ENCODE measurements around the gene PIGN. TPM values are rescaled to one million over a fixed set of nuclear protein-coding genes. Genes with fewer than 3 reads are reported as not detected.

Gene PIGN
- total and polyA plus RNA-seq, 2 donors from 2014 or later, result 4.5 to 30.5 TPM

DNA sequence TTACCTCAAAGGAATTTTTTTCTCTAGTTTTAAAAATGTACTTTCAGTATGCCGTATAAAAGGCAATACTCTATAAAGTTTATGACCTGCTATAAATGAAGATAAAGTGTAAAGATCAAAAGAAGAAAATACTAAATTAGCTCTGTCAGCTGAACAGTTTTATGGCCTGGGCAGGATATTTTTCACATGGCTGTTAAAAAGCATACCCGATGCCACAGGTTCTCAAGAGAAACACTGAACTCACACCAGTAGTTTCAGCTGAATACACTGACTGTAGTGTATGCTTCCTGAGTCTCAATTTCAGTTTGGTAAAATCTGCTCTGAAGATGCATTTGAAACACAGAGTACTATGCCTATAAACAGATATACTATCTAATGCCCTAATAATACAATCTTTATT lies 126.0 kb downstream of the PIGN start:
- intact Hi-C loops (cut with DNase I), result no loop called here
- Histone ChIP-seq H3K9ac (ENCODE audit: low read length in 3 of 3) (no peak overlapping the region), H3K27ac (ENCODE audit: low read depth in 2 of 2, low read length in 2 of 2) (no peak overlapping the region), H3K4me1 (ENCODE audit: control insufficient read depth in 2 of 3, insufficient read depth in 2 of 3, low read depth in 1 of 3, low read length in 3 of 3) (peaks cover 0 to 3% (median 0%) of the 10 kb centered on the region in 3 donors), H3K9me3 (ENCODE audit: control insufficient read depth in 2 of 3, insufficient read depth in 1 of 3, low read length in 3 of 3) (no peaks in the 10 kb centered on the region), H3K36me3 (ENCODE audit: control insufficient read depth in 2 of 3, insufficient read depth in 3 of 3, low read length in 3 of 3) (no peaks in the 10 kb centered on the region), H3K27me3 (ENCODE audit: control insufficient read depth, insufficient read depth, low read length) (no peaks in the 10 kb centered on the region), H3K4me3 (ENCODE audit: low read length in 3 of 3) (no peak overlapping the region)
- FAIRE-seq (no peak), DNase-seq (peak in 2 of 5 donors; percentile 53 to 68)
- TF ChIP-seq CTCF (IDR thresholded peaks at IDR 0.05; ENCODE audit: borderline replicate concordance, extremely low read depth, insufficient read depth), result no peak

- no peak for TF ChIP-seq CTCF (IDR thresholded peaks at IDR 0.05; ENCODE audit: borderline replicate concordance, extremely low read depth, insufficient read depth)
- no peak for FAIRE-seq
- H3K4me1 ChIP-seq (ENCODE audit: control insufficient read depth in 2 of 3, insufficient read depth in 2 of 3, low read depth in 1 of 3, low read length in 3 of 3), result no peaks in the 10 kb centered on the region
- no peak overlapping the region for H3K9ac ChIP-seq (ENCODE audit: low read length in 3 of 3)
- H3K4me3 ChIP-seq (ENCODE audit: low read length in 3 of 3), result no peak overlapping the region
- no peaks in the 10 kb centered on the region for H3K27me3 ChIP-seq (ENCODE audit: control insufficient read depth, insufficient read depth, low read length)
- no peaks in the 10 kb centered on the region for H3K36me3 ChIP-seq (ENCODE audit: control insufficient read depth in 2 of 3, insufficient read depth in 3 of 3, low read length in 3 of 3)
- intact Hi-C loops (cut with DNase I), result no loop called here
- no peak overlapping the region for H3K27ac ChIP-seq (ENCODE audit: low read depth in 2 of 2, low read length in 2 of 2)
- no peaks in the 10 kb centered on the region for H3K9me3 ChIP-seq (ENCODE audit: control insufficient read depth in 2 of 3, insufficient read depth in 1 of 3, low read length in 3 of 3)
- DNase-seq, result no peak
These were observed 131.8 kb downstream of the PIGN start for GRCh38 chr18:62054929-62055498.

DNA sequence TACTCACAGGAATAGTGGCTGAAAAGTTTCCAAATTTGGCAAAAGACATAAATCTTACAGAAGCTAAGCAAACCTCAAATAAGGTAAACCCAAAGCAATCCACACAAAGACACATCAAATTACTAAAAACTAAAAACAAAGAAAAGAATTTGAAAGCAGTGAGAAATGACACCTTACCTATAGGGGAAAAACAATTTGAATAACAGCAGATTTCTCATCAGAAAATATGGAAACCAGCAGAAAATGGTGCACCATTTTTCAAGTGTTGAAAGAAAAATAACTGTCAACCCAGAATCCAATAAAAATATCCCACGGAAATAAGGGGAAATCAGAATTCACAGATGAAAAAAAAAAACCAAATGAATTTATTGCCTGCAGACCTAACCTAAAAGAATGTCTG lies 138.6 kb downstream of the PIGN start:
- H3K36me3 ChIP-seq (ENCODE audit: control insufficient read depth in 2 of 3, insufficient read depth in 3 of 3, low read length in 3 of 3), result no peaks in the 10 kb centered on the region
- TF ChIP-seq CTCF (IDR thresholded peaks at IDR 0.05; ENCODE audit: borderline replicate concordance, extremely low read depth, insufficient read depth), result no peak
- H3K9ac ChIP-seq (ENCODE audit: low read length in 3 of 3), result no peak overlapping the region
- DNase-seq (no peak), FAIRE-seq (no peak)
- H3K9me3 ChIP-seq (ENCODE audit: control insufficient read depth in 2 of 3, insufficient read depth in 1 of 3, low read length in 3 of 3), result peaks cover 0 to 4% (median 0%) of the 10 kb centered on the region in 3 donors
- H3K27ac ChIP-seq (ENCODE audit: low read depth in 2 of 2, low read length in 2 of 2), result no peak overlapping the region
- intact Hi-C loops (cut with DNase I), result no loop called here
- H3K4me3 ChIP-seq (ENCODE audit: low read length in 3 of 3), result no peak overlapping the region
- H3K4me1 ChIP-seq (ENCODE audit: control insufficient read depth in 2 of 3, insufficient read depth in 2 of 3, low read depth in 1 of 3, low read length in 3 of 3), result no peaks in the 10 kb centered on the region
- no peaks in the 10 kb centered on the region for H3K27me3 ChIP-seq (ENCODE audit: control insufficient read depth, insufficient read depth, low read length)

DNA sequence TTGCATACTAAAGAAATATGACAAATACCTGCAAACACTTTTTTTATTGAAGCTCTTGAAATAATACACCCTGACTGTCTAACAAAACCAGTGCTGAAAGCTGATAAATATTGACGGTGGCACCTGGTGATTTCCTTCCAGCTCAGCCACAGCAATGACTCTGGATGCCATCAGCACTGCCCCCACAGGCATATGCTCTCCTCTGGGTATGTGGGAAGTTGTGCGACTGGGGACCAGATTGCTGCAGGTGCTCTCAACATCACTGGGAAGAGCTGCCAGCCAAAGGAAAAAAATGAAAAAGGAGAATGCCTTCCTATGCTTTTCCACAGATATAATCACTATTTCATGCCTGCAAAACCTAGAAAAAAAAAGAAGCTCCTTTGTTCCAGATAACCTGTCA lies 141.5 kb downstream of the PIGN start:
- Histone ChIP-seq H3K4me3 (ENCODE audit: low read length in 3 of 3) (no peak overlapping the region), H3K27me3 (ENCODE audit: control insufficient read depth, insufficient read depth, low read length) (no peaks in the 10 kb centered on the region), H3K9me3 (ENCODE audit: control insufficient read depth in 2 of 3, insufficient read depth in 1 of 3, low read length in 3 of 3) (peaks cover 0 to 4% (median 0%) of the 10 kb centered on the region in 3 donors), H3K9ac (ENCODE audit: low read length in 3 of 3) (no peak overlapping the region), H3K36me3 (ENCODE audit: control insufficient read depth in 2 of 3, insufficient read depth in 3 of 3, low read length in 3 of 3) (no peaks in the 10 kb centered on the region), H3K4me1 (ENCODE audit: control insufficient read depth in 2 of 3, insufficient read depth in 2 of 3, low read depth in 1 of 3, low read length in 3 of 3) (no peaks in the 10 kb centered on the region), H3K27ac (ENCODE audit: low read depth in 2 of 2, low read length in 2 of 2) (no peak overlapping the region)
- FAIRE-seq (no peak), DNase-seq (no peak)
- intact Hi-C loops (cut with DNase I), result no loop called here
- TF ChIP-seq CTCF (IDR thresholded peaks at IDR 0.05; ENCODE audit: borderline replicate concordance, extremely low read depth, insufficient read depth), result no peak
